ENCODE measurements around the gene RRP9. TPM values are rescaled to one million over a fixed set of nuclear protein-coding genes. Genes with fewer than 3 reads are reported as not detected.

Gene RRP9
- total RNA-seq, 3 donors from 2014 or later (not counting 1 experiment from before 2014, with no cell fraction given), result 11.2 to 13.0 (median 12.7) TPM

GRCh38 chr3:51982352-51982837 is 40.7 kb upstream of the RRP9 start:
- H3K9me3 Mint-ChIP-seq, result no peaks in the 10 kb centered on the region
- no peaks in the 10 kb centered on the region for H3K9me3 ChIP-seq (ENCODE audit: control insufficient read depth, insufficient read depth, low read length)
- H3K36me3 ChIP-seq (ENCODE audit: control insufficient read depth, insufficient read depth, low read length), result peaks cover 2% of the 10 kb centered on the region
- H3K27me3 ChIP-seq (ENCODE audit: control insufficient read depth, insufficient read depth, low read length), result no peaks in the 10 kb centered on the region
- no peaks in the 10 kb centered on the region for H3K27me3 Mint-ChIP-seq (ENCODE audit: low read depth in 2 of 2)
- H3K4me1 ChIP-seq (ENCODE audit: control insufficient read depth, insufficient read depth, low read length), result peaks cover 35% of the 10 kb centered on the region
- 5% methylated on average over 4 of the region's 4 CpGs for WGBS (ENCODE audit: insufficient coverage)
- peaks cover 14 to 30% of the 10 kb centered on the region in 2 donors for H3K4me1 Mint-ChIP-seq
- DNase-seq (peak; percentile 35 to 62), ATAC-seq (peak; percentile 27 to 55 (median 34))
- peak overlapping the region; percentile 78 for H3K27ac ChIP-seq (ENCODE audit: low read length)
- no peaks in the 10 kb centered on the region for H3K36me3 Mint-ChIP-seq
- peak overlapping the region; percentile 92 for H3K4me3 Mint-ChIP-seq
- intact Hi-C loops (cut with micrococcal nuclease), result loop anchor here (1.0 kb wide), 1 partner anchor 8 kb away; the partner anchor contains the start of gene ABHD14B
- H3K4me3 ChIP-seq (ENCODE audit: low read length), result peak overlapping the region; percentile 64
- H3K27ac Mint-ChIP-seq, result peak overlapping the region; percentile 88 to 98
- TF ChIP-seq, protein P1, sequence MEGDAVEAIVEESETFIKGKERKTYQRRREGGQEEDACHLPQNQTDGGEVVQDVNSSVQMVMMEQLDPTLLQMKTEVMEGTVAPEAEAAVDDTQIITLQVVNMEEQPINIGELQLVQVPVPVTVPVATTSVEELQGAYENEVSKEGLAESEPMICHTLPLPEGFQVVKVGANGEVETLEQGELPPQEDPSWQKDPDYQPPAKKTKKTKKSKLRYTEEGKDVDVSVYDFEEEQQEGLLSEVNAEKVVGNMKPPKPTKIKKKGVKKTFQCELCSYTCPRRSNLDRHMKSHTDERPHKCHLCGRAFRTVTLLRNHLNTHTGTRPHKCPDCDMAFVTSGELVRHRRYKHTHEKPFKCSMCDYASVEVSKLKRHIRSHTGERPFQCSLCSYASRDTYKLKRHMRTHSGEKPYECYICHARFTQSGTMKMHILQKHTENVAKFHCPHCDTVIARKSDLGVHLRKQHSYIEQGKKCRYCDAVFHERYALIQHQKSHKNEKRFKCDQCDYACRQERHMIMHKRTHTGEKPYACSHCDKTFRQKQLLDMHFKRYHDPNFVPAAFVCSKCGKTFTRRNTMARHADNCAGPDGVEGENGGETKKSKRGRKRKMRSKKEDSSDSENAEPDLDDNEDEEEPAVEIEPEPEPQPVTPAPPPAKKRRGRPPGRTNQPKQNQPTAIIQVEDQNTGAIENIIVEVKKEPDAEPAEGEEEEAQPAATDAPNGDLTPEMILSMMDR (IDR thresholded peaks at IDR 0.05), result peak; percentile 58

- Histone ChIP-seq H3K27me3 (ENCODE audit: control insufficient read depth, insufficient read depth, low read length) (no peaks in the 10 kb centered on the region), H3K4me3 (ENCODE audit: low read length) (no peak overlapping the region), H3K4me1 (ENCODE audit: control insufficient read depth, insufficient read depth, low read length) (peaks cover 52% of the 10 kb centered on the region), H3K9me3 (ENCODE audit: control insufficient read depth, insufficient read depth, low read length) (no peaks in the 10 kb centered on the region), H3K27ac (ENCODE audit: low read length) (no peak overlapping the region), H3K36me3 (ENCODE audit: control insufficient read depth, insufficient read depth, low read length) (peaks cover 2% of the 10 kb centered on the region)
- ATAC-seq, result no peak
- Mint-ChIP-seq H3K27me3 (ENCODE audit: low read depth in 2 of 2) (no peaks in the 10 kb centered on the region), H3K4me3 (no peak overlapping the region), H3K36me3 (no peaks in the 10 kb centered on the region), H3K27ac (no peak overlapping the region), H3K4me1 (peaks cover 27 to 46% of the 10 kb centered on the region in 2 donors), H3K9me3 (no peaks in the 10 kb centered on the region)
- WGBS (ENCODE audit: insufficient coverage), result 99% methylated on average over 9 of the region's 10 CpGs
- intact Hi-C loops (cut with micrococcal nuclease), result no loop called here
- TF ChIP-seq, protein P1 (IDR thresholded peaks at IDR 0.05), result no peak
- no peak for DNase-seq
Observed at GRCh38 chr3:51980253-51980652, 38.5 kb upstream of the RRP9 start.

GRCh38 chr3:51978143-51978502 is 36.4 kb upstream of the RRP9 start:
- Mint-ChIP-seq H3K9me3 (no peaks in the 10 kb centered on the region), H3K36me3 (no peaks in the 10 kb centered on the region), H3K4me1 (peaks cover 35 to 56% of the 10 kb centered on the region in 2 donors), H3K4me3 (no peak overlapping the region), H3K27me3 (ENCODE audit: low read depth in 2 of 2) (no peaks in the 10 kb centered on the region), H3K27ac (peak overlapping the region; percentile 52 to 63)
- ATAC-seq (no peak), DNase-seq (no peak)
- Histone ChIP-seq H3K27ac (ENCODE audit: low read length) (no peak overlapping the region), H3K4me3 (ENCODE audit: low read length) (no peak overlapping the region), H3K4me1 (ENCODE audit: control insufficient read depth, insufficient read depth, low read length) (peaks cover 60% of the 10 kb centered on the region), H3K9me3 (ENCODE audit: control insufficient read depth, insufficient read depth, low read length) (no peaks in the 10 kb centered on the region), H3K36me3 (ENCODE audit: control insufficient read depth, insufficient read depth, low read length) (peaks cover 2% of the 10 kb centered on the region), H3K27me3 (ENCODE audit: control insufficient read depth, insufficient read depth, low read length) (no peaks in the 10 kb centered on the region)
- intact Hi-C loops (cut with micrococcal nuclease), result no loop called here
- TF ChIP-seq, protein P1 (IDR thresholded peaks at IDR 0.05), result no peak
- WGBS (ENCODE audit: insufficient coverage), result 89% methylated on average over 4 of the region's 4 CpGs
